Measurements from ENCODE around the gene GKAP1.

- TF ChIP-seq POLR2A (IDR thresholded peaks at IDR 0.05) (no peak), CTCF (IDR thresholded peaks at IDR 0.05) (no peak)
Observed at GRCh38 chr9:83691492-83691891, 126.1 kb downstream of the GKAP1 start.
